ENCODE results near the gene WNT9A.
"Not testable (repeated sequence)": the region's sequence is repeated elsewhere in the genome, so short reads cannot be mapped to it uniquely, and the experiment has no call there.

The WNT9A gene, protein sequence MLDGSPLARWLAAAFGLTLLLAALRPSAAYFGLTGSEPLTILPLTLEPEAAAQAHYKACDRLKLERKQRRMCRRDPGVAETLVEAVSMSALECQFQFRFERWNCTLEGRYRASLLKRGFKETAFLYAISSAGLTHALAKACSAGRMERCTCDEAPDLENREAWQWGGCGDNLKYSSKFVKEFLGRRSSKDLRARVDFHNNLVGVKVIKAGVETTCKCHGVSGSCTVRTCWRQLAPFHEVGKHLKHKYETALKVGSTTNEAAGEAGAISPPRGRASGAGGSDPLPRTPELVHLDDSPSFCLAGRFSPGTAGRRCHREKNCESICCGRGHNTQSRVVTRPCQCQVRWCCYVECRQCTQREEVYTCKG

DNA sequence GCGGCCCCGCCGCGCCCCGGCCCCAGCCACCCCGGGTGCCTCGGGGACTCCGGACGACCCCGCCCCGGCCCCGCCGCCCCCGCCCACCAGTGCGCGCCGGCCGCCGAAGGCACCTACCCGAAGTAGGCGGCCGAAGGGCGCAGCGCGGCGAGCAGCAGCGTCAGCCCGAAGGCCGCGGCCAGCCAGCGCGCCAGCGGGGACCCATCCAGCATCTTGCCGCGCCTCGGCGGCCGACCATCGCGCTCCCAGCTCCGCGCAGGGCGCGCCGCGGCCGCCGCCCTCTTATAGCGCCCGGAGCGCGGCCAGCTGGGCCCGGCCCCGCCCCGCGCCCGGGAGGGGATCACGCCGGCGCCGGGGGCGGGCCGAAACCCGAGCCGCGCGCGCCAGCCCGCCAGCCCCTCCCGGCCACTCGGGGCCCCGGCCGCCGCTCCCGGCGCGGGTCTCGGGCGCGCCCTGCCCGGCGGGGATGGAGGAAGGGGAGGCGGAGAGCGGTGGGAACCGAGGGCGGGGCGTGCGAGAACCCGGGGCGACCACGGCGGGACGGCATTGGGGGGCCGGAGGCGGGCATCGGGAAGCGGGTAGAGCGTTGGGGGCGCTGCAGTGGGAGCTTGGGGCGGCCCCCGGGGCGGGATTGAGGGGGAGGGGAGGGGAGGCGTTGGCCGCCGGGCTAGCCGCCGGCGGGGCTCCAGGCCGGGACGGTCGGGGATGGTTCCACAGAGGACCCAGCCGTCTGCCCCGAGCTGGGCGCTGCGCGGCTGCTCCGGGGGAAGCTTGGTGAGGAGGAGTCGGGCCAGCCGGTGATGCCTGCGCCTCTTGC, at the start of gene WNT9A:
Gene WNT9A (minus strand): TSS at position 257 of the 817 bp plus-strand sequence. CDS start 45 bp downstream, at position 212.
- no peak for DNase-seq

DNA sequence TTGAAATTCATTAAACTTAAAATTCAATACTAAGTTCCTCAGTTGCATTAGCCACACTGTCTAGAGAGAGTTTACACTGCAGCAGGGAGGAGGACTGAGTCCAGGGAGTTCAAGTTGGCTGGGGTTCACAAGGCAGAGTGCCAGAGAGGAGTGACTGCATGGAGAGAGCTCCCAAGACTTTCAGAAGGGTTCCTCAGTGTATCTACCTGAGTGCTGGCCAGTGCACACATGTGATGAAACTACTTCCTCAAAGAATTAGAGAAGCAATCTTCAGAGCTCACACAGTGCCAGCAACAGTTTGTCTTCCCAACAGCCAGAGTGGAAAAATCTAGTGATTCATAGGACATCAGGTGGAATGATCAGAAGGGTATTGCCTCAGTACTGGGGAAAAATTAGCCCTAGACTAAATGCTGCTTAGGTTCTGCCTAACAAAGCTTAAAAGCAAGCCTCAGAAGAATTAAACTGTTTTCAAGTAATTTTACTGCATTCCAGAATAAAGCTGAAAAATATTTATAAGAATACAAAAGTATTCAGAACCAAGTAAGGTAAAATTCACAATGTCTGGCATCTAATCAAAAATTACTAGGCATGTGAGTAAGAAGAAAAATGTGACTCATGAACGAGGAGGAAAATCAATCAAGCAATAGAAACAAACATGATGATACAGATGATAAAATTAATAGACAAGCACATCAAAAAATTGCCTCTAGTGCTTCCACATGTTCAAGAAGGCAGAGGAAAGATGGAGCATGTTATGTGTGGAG, 48.6 kb upstream of the WNT9A start:
- no peak for DNase-seq

DNA sequence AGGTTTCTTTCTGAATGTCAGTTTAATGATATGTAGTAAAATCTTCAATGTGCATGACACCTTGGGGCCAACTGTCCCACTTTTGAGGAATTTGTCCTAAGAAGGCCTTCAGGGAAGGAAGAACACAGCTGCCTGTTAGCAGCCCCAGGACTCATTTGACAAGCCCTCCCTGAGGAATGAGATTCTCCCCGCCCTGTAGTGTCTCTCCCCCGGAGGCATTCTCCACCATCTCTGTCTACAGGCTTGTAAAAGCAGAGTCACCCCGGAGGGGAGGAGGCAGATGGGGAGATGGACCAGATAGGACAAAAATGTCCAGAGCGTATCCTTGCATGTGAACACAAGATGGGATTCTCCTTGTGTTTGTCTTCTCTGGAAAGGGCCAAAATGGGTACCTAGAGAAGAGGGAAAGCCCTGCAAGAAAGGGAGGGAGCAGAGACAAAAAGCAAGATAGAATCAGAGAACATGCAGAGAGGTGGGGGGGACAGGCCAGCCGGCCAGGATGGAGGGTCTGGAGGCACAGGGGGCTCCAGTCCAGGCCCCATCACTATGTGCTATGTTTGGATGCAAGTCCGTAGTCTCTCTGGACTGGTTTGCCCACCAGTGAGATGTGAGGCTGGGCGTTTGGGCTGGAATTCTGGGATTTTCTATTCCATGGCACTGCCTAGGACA, 47.0 kb upstream of the WNT9A start:
- no peak for DNase-seq

DNA sequence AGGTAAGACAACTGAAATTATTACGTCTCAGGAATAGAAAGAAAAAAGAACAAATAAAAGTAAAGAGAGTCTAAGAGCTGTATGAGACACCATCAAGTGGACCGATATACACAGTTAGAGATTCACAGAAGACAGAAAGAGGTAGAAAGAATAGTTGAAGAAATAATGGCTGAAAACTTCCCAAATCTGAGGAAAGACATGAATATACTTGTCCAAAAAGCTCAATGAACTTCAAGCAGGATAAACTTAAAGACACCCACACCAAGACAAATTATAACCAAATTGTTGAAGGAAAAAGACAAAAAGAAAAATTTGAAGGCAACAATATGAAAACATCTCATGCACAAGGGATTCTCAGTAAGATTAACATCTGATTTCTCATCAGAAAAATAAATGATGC, 39.4 kb upstream of the WNT9A start:
- DNase-seq: no peak

DNA sequence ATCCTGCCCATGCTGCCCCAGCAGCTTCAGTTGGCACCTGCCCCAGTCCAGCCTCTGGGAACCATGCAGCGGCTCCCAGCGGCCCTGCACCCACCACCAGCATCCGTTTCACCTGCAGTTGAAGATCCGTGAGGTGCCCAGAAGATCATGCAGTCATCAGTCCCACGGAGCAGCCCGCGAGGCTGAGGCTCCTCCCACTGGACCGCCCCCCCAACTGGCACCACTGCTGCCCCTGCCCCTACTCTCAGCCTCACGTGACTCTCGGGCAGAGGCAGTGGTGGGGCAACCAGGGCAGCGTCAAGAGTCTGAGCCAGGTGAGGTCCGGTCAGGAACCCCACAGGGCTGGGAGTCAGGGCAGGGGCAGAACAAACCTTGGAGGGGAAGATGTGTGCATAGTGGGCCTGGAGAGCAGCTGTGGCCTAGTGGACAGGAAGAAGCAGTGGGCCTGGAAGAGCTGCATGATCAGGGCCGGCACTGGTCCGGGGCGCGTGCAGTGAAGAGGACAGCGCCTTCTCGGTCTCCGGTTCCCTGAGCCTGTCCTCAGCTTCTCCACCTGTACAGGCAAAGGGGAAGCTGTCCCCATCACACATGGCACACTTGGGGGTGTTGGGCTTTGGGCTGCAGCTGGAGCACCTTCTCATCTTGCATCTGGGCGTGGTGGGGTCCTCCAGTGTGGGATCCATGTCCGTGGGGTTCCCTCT, 28.0 kb upstream of the WNT9A start:
- not testable (repeated sequence) for DNase-seq

DNA sequence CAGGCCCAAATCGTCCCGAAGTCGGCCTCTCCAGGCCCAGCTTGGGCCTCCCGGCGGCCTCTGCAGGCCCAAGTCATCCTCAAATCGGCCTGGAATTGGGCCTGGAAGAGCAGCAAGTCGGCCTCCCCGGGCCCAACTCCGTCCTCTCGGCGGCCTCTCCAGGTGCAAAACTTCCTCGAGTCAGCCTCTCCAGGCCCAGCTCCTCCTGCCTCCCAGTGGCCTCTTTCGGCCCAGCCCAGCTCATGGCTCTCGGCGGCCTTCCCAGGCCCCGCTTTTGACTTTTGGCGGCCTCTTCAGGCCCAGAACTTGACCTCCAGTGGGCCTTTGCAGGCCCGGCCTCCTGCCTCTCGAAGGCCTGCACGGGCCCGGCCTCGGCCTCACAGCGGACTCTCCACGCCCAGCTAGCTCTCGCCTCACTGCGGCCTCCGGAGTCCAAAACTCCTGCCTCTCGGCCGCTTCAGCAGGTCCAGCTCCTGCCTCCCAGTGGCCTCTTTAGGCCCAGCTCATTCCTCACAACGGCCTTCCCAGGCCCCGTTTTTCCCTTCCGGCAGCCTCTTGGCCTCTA, 26.1 kb upstream of the WNT9A start:
- not testable (repeated sequence) for DNase-seq

DNA sequence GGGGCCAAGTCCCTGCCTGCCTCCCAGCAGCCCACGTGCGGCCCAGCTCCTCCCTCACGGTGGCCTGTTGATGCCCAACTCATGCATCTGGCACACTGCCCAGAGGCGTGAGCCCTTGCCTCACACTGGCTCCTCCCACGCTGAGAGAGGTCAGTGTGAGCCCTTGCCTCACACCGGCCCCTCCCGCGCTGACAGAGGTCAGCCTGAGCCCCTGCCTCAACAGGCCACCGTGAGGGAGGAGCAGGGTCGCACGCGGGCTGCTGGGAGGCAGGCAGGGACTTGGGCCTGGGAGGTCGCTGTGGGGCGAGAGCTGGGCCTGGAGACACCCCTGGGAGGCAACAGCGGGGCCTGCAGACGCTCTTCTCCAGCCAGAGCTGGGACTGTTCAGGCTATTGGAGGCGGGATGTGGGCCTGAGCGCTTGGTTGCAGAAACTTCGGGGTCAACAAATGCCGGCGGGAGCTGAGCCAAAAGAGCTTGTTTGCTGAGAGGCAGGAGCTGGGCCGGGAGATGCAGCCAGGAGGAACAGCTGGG, 25.2 kb upstream of the WNT9A start:
- DNase-seq: not testable (repeated sequence)

DNA sequence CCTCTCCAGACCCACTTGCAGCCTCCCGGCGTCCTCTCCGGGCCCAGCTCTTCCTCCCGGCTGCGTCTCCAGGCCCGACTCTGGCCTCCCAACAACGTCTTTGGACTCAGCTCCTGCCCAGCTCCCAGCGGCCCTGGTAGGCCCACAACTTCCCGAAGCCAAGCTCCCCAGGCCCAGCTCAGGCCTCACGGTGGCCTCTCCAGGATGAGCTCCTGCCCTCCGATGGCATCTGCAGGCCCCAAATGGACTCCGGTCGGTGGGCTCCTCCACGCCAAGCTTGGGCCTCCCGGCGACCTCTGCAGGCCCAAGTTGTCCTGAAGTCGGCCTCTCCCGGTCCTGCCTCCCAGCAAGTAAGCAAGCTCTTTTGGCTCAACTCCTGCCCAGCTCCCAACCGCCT, 24.5 kb upstream of the WNT9A start:
- DNase-seq: not testable (repeated sequence)

DNA sequence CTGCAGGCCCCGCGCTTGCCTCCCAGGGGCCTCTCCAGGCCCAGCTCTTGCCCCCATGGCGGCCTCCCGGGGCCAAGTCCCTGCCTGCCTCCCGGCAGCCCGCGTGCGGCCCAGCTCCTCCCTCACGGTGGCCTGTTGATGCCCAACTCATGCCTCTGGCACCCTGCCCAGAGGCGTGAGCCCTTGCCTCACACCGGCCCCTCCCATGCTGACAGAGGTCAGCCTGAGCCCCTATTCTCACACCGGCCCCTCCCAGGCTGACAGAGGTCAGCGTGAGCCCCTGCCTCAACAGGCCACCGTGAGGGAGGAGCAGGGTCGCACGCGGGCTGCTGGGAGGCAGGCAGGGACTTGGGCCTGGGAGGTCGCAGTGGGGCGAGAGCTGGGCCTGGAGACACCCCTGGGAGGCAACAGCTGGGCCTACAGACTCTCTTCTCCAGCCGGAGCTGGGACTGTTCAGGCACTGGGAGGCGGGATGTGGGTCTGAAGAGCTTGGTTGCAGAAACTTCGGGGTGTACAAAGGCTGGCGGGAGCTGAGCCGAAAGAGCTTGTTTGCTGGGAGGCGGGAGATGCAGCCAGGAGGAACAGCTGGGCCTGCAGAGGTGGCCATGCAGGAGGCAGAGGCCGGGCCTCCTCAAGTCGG, 24.0 kb upstream of the WNT9A start:
- not testable (repeated sequence) for DNase-seq

DNA sequence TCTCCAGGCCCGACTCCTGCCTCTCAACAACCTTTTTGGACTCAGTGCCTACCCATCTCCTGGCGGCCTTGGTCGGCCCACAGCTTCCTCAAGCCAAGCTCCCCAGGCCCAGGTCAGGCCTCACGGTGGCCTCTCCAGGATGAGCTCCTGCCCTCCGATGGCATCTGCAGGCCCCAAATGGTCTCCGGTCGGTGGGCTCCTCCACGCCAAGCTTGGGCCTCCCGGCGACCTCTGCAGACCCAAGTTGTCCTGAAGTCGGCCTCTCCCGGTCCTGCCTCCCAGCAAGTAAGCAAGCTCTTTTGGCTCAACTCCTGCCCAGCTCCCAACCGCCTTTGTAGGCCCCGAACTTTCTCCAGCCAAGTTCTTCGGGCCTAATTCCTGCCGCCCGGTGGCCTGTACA, 23.5 kb upstream of the WNT9A start:
- not testable (repeated sequence) for DNase-seq

DNA sequence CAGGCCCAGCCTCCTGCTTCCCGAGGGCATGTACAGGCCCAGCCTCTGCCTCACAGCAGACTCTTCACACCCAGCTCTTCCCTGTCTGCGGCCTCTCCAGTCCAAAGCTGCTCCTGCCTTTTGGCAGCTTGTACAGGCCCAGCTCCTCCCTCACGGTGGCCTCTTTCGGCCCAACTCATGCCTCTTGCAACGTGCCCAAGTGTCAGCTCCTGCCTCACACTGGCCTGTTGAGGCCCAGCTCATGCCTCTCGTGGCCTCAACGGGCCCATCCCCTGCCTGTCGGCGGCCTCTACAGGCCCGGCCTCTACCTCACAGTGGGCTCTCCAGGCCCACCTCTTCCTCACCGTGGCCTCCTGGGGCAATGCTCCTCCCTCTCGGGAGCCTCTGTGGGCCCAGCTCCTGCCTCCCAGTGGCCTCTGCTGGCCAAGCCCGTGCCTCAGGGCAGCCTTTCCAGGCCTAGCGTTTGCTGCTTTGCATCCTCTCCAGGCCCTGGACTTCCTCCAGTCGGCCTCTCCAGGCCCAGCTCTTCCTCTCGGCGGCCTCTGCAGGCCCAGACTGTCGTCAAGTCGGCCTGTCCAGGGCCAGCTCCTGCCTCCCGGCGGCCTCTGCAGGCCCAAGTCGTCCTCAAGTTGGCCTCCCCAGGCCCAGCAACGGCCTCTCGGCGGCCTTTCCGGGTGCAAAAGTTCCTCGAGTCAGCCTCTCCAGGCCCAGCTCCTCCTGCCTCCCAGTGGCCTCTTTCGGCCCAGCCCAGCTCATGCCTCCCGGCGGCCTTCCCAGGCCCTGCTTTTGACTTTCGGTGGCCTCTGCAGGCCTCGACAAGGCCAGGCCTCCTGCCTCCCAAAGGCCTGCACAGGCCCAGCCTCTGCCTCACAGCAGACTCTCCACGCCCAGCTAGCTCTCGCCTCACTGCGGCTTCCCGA, 22.6 kb upstream of the WNT9A start:
- not testable (repeated sequence) for DNase-seq

DNA sequence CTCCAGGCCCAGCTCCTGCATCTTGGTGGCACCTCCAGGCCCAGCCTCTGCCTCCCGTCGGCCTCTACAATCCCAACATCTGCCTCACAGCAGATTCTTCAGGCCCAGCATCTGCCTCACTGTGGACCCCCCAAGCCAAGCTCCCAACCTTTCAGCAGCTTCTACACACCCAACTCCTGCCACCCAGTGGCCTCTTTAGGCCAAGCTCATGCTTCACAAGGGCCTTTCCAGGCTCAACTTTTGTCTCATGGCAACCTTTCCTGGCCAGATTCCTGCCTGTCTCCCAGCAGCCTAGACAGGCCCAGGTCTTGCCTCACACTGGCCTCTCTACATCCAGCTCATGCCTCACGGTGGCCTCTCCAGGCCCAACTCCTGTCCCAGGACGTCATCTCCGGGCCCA, 20.1 kb upstream of the WNT9A start:
- DNase-seq: not testable (repeated sequence)

DNA sequence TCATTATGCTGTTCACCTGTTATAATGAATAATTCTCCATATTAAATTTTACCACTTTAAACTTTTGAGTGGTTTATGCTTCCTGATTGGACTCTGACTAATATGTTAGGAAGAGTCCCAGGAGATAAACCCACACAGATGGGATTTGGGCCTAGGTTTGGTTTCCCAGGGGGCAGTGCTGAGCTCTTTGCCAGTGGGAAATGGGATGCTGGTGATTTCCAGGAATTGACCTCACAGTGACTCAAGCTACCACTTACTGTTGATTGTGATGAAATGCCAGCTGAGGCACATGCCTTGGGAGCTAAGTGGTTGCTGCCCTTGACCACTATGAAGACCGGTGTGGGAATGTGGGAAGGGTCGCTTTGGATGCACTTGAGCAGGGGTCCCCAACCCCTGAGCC, 19.0 kb upstream of the WNT9A start:
- not testable (repeated sequence) for DNase-seq

DNA sequence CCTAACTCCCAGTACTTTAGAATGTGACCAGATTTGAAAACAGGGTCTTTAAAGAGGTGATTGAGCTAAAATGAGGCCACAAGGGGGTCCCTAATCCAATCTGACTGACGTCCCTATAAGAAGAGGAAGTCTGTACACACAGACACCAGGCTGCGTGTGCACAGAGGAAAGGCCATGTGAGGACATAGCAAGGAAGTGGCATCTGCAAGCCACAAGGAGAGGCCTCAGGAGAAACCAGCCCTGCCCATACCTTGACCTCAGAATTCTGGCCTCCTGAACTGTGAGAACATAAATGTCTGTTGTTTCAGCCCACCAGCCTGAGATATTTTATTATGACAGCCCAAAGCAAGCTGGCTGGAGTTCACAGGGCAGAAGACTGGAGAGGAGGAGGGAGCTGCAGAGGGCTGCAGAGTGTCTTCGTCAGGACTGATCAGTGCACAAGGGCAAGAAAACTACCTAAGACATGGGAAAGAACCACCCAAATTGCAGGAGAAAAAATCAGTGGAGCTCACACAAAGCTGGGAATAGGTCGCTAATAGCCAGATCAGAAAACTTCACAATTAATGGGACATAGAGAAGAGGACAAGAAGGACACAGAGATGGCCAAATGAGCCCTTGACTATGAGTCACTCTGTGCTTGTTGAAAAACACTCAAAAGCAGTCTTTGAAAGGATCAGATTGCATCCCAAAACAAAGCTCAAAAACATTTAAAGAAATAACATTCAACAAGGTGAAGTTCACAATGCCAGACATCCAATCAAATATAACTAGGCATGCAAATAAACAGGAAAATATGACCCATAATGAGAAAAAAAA, 14.1 kb upstream of the WNT9A start:
- DNase-seq: no peak

DNA sequence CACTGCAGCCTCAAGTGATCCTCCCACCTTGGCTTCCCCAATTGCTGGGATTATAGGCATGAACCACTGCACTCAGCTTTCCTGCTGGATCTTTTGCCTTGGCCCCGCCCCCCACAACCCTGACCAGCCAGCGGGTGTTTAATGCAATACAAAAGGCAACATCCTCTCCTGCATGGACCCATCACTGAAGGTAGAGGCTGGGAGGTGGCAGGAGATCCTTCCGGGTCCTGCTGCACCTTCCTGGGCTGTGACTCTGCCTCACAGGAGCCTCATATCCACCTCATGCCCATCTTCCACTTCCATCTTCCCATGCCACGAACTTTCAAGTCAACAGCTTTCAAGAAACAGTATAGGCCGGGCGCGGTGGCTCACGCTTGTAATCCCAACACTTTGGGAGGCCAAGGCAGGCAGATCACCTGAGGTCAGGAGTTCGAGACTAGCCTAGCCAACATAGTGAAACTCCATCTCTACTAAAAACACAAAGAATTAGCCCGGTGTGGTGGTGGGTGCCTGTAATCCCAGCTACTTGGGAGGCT, 11.7 kb upstream of the WNT9A start:
- no peak for DNase-seq

DNA sequence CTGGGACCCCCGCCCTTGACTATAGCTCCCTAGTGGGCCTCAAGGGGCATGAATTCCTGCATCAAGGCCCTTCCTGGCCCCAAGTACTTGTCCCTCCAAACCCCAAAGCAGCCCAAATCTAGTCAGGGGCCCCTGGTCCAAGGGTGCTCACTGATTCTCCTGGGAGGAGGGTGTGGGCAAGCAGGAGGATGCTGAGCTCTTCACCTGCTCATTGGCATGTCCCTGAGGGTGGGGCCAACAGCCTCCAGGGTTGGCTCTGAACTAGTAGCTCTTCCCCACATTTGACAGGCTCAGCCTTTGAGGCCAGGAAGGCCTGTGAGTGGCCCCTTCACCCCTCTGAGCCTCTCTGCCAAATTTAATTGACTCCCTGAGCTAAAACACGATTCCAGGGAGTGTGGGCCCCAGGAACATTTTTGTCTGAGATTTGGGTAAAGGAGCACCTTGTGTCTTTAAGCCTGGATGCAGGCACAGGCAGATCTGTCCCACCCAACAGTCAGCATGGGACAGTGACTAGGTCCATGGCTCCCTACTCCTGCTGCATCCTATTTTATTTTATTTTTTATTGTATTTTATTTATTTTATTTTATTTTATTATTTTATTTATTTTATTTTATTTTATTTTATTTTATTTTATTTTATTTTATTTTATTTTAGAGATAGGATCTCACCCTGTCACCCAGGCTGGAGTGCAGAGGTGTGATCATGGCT, 11.0 kb upstream of the WNT9A start:
- DNase-seq: no peak

DNA sequence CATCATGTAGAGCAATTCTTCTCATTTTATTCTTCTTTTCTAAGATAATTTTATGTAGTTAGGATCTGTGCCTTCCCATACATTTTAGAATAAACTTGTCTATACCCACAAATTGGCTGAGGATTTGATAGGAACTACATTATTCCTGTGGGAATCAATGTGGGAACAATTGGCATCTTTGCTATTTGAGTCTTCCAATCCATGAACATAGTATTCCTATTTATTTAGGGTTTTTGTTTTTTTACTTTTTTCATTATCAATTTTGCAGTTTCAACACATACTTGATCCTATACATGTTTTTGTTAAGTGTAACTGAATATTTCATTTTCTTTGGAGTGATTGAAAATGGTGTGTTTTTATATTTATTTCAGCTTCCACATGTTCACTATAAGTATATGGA, 8.1 kb upstream of the WNT9A start:
- DNase-seq: no peak
